KOPT-K1 (cell line): ENCODE results near the gene FAM167B.
"Not testable (repeated sequence)": the region's sequence is repeated elsewhere in the genome, so short reads cannot be mapped to it uniquely, and the experiment has no call there.

Experiments
- H3K27ac ChIP-seq: fragments of 200-600 bp; sonication (generic); 2 replicates; pipeline ENCODE4 v1.5.1; 2016; ENCODE audit warnings: antibody characterized with exemption, mild to moderate bottlenecking, low read depth, low read length; ENCODE audit not compliant: poor library complexity, severe bottlenecking
- H3K36me3 ChIP-seq: fragments of 200-600 bp; sonication (generic); 2 replicates; pipeline ENCODE4 v1.5.1; 2017; ENCODE audit warnings: antibody characterized with exemption, mild to moderate bottlenecking, low read length, moderate library complexity; ENCODE audit not compliant: insufficient read depth
- H3K9me3 ChIP-seq: fragments of 200-600 bp; sonication (generic); 2 replicates; pipeline ENCODE4 v1.5.1; 2017; ENCODE audit warnings: antibody characterized with exemption, low read length, mild to moderate bottlenecking; ENCODE audit not compliant: insufficient read depth, poor library complexity, severe bottlenecking

Gene FAM167B

GRCh38 chr1:32298211-32298610 lies 51.2 kb downstream of the FAM167B start:
- peaks cover 76% of the 10 kb centered on the region for H3K36me3 ChIP-seq
- H3K9me3 ChIP-seq, H3K27ac ChIP-seq: not testable (repeated sequence)
